CD14-positive monocyte (primary cell): ENCODE measurements around the gene SNX20. TPM values are rescaled to one million over a fixed set of nuclear protein-coding genes. Genes with fewer than 3 reads are reported as not detected.

Experiments used
- DNase-seq, 3 donors: peaks; one replicate each; pipeline ENCODE4 v3.0.0-alpha.2; 2011 to 2022
- H2AFZ ChIP-seq: 2 replicates; pipeline ENCODE4 v1.6.0; 2012; ENCODE audit warnings: mild to moderate bottlenecking, low read depth, low read length, inconsistent platforms; ENCODE audit not compliant: insufficient read depth, poor library complexity, severe bottlenecking
- H3K27ac ChIP-seq, 2 donors: 1 replicate in 1 of 2; 2 replicates in 1 of 2; pipeline ENCODE4 v1.5.1; 2012 to 2013; ENCODE audit warnings: low read length in 2 of 2, control low read depth in 1 of 2, inconsistent platforms in 1 of 2, low read depth in 1 of 2, mild to moderate bottlenecking in 1 of 2
- H3K27me3 ChIP-seq, 2 donors: one replicate each; pipeline versions ENCODE4 v1.6.0 to v1.6.1; 2011 to 2013; ENCODE audit warnings: low read length in 2 of 2; ENCODE audit not compliant: control insufficient read depth in 2 of 2, insufficient read depth in 2 of 2
- H3K36me3 ChIP-seq, 2 donors: replicated peaks in 1 of 2; 1 replicate in 1 of 2; 2 replicates in 1 of 2; pipeline versions ENCODE4 v1.5.1 to v1.6.1; 2012 to 2013; ENCODE audit warnings: low read length in 2 of 2, control low read depth in 1 of 2, inconsistent platforms in 1 of 2, mild to moderate bottlenecking in 1 of 2; ENCODE audit not compliant: insufficient read depth in 2 of 2, control insufficient read depth in 1 of 2
- H3K4me1 ChIP-seq, 2 donors: 1 replicate in 1 of 2; 2 replicates in 1 of 2; pipeline versions ENCODE4 v1.5.1 to v1.6.1; 2012 to 2013; ENCODE audit warnings: low read length in 2 of 2, control low read depth in 1 of 2, inconsistent platforms in 1 of 2, mild to moderate bottlenecking in 1 of 2, moderate library complexity in 1 of 2; ENCODE audit not compliant: insufficient read depth in 2 of 2, control insufficient read depth in 1 of 2
- H3K4me2 ChIP-seq: replicated peaks from 2 replicates; pipeline ENCODE3; 2012; ENCODE audit warnings: low read length, moderate library complexity, mild to moderate bottlenecking; ENCODE audit not compliant: poor library complexity, severe bottlenecking; ENCODE audit errors: extremely low read depth
- H3K4me3 ChIP-seq, 3 experiments: fragments of 200-600 bp in 1 of 3; sonication (generic) in 1 of 3; replicated peaks in 1 of 3; 1 replicate in 2 of 3; 2 replicates in 1 of 3; pipeline ENCODE4 v1.5.1; 2011 to 2013; ENCODE audit warnings: low read length in 3 of 3, mild to moderate bottlenecking in 3 of 3, control low read depth in 2 of 3, low read depth in 2 of 3, inconsistent platforms in 1 of 3, moderate library complexity in 1 of 3
- H3K79me2 ChIP-seq: 2 replicates; pipeline ENCODE4 v1.6.0; 2012; ENCODE audit warnings: mild to moderate bottlenecking, control low read depth, inconsistent platforms, low read length, moderate library complexity; ENCODE audit not compliant: insufficient read depth
- H3K9ac ChIP-seq: 2 replicates; pipeline ENCODE4 v1.6.0; 2017; ENCODE audit warnings: low read length, mild to moderate bottlenecking; ENCODE audit not compliant: insufficient read depth, poor library complexity, severe bottlenecking
- H3K9me3 ChIP-seq, 2 donors: replicated peaks in 1 of 2; 1 replicate in 1 of 2; 2 replicates in 1 of 2; pipeline versions ENCODE4 v1.5.1 to v1.6.1; 2012 to 2013; ENCODE audit warnings: low read length in 2 of 2, control low read depth in 1 of 2; ENCODE audit not compliant: control insufficient read depth in 1 of 2, insufficient read depth in 1 of 2
- H4K20me1 ChIP-seq: 2 replicates; pipeline ENCODE4 v1.6.0; 2012; ENCODE audit warnings: mild to moderate bottlenecking, low read length, control low read depth, moderate library complexity; ENCODE audit not compliant: insufficient read depth
- H3K27ac Mint-ChIP-seq, 7 donors: one replicate each; pipeline ENCODE4 v1.8.0; 2020; ENCODE audit warnings: mild to moderate bottlenecking in 7 of 7, mixed read lengths in 7 of 7, moderate library complexity in 6 of 7, inconsistent platforms in 2 of 7
- H3K27me3 Mint-ChIP-seq, 3 donors: one replicate each; pipeline ENCODE4 v1.8.0; 2021 to 2022; ENCODE audit warnings: low read depth in 3 of 3, mild to moderate bottlenecking in 3 of 3, mixed read lengths in 3 of 3, moderate library complexity in 3 of 3, inconsistent platforms in 1 of 3
- H3K36me3 Mint-ChIP-seq, 2 donors: one replicate each; pipeline ENCODE4 v1.8.0; 2020; ENCODE audit warnings: mixed read lengths in 2 of 2, inconsistent platforms in 1 of 2, mild to moderate bottlenecking in 1 of 2
- H3K4me1 Mint-ChIP-seq: one replicate; pipeline ENCODE4 v1.8.0; 2020; ENCODE audit warnings: mild to moderate bottlenecking, mixed read lengths
- H3K4me3 Mint-ChIP-seq, 2 donors: one replicate each; pipeline ENCODE4 v1.8.0; 2020; ENCODE audit warnings: mild to moderate bottlenecking in 2 of 2, mixed read lengths in 2 of 2, moderate library complexity in 1 of 2
- H3K9me3 Mint-ChIP-seq, 7 donors: one replicate each; pipeline ENCODE4 v1.8.0; 2020 to 2022; ENCODE audit warnings: mixed read lengths in 7 of 7, mild to moderate bottlenecking in 6 of 7, moderate library complexity in 6 of 7, inconsistent platforms in 2 of 7
- WGBS: methylation state at CpG from one replicate; pipeline ENCODE4 v1.1.5; 2013; ENCODE audit warnings: missing lambda C conversion rate; ENCODE audit not compliant: insufficient coverage; 5-methylcytosine and 5-hydroxymethylcytosine counted together
- intact Hi-C, 2 donors: fragments of 100-400 bp; cut with micrococcal nuclease; formaldehyde crosslinking; loops; one replicate each; pipeline versions ENCODE4 v1.15.0 to v1.15.1; 2023
- polyA plus RNA-seq, 3 donors: library from polyadenylated mRNA; depleted of rRNA in 1 of 3; unstranded in 2 of 3; stranded (reverse) in 1 of 3; fragments of 300-500 nt in 2 of 3; fragments of >200 nt in 1 of 3; fragmentation: Illumina TruSeq in 2 of 3; gene quantifications; 1 replicate in 2 of 3; 2 replicates in 1 of 3; pipeline ENCODE4 v1.2.3, GENCODE V29; 2012 to 2021
- TF ChIP-seq, protein P1 (sequence below): fragments of 200-600 bp; IDR thresholded peaks from one replicate; pipeline ENCODE4 v1.8.0; 2022; ENCODE audit warnings: antibody characterized with exemption, mild to moderate bottlenecking

SNX20 gene
- polyA plus RNA-seq, 3 donors, result 51.0 to 83.2 (median 52.0) TPM

DNA sequence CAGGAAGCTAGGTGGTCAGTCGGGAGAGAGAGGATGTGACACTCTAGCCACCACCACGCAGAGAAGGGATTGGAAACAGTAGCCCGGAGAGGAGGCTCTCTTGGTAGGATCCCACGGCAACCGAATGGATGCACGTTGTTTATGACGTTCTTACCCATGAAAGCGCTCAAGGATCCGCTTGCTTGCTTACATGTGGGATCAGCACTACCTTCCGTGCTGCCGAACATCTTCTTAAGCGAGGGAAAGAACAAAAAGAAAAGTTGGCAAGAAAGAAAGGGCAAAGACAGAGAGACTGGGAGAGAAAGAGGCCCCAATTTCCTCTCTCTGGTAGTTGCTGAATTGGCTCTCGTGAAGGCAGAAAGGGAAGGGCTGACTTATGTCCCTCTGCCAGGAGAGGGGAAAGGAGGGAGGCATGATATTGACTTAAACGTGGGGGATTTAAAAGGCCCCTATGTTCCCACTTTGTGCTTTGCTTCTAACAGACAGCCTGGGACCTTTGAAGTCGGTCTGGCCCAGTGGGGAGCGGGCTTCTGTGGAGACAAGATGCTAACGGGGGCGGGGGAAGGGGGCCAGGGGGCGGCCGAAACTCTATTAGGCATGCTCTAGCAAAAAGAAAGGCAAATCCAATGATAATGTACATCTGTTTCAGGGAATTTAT lies 35.4 kb downstream of the SNX20 start:
- no peaks in the 10 kb centered on the region for H3K36me3 Mint-ChIP-seq
- H3K4me3 Mint-ChIP-seq, result no peak overlapping the region

DNA sequence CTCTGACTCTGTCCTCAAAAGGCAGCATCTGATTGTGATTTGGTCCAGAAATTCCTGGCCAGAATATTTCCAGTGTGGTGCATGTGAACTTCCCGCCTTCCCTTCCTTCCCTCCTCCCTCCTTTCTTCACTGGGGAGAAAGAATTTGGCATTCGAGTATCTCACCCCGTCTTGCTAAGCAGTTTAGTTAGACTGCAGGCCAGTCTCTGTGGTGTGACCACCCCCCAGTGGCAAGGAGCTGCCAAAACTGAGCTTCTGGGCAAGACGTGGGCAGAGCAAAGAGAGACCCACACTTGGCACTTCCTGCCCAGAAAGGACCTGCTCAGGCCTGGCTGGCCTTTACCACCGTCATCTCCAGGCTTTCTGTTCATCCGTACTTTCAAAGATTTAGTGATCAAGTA lies 36.4 kb downstream of the SNX20 start:
- Histone ChIP-seq H3K27ac (no peak overlapping the region), H3K36me3 (no peaks in the 10 kb centered on the region), H3K9me3 (no peaks in the 10 kb centered on the region), H3K4me1 (no peaks in the 10 kb centered on the region), H4K20me1 (no peaks in the 10 kb centered on the region), H3K4me2 (no peak overlapping the region), H3K27me3 (no peaks in the 10 kb centered on the region), H2AFZ (no peak overlapping the region), H3K4me3 (no peak overlapping the region), H3K9ac (no peak overlapping the region), H3K79me2 (no peaks in the 10 kb centered on the region)
- intact Hi-C loops, result no loop called here
- TF ChIP-seq, protein P1, sequence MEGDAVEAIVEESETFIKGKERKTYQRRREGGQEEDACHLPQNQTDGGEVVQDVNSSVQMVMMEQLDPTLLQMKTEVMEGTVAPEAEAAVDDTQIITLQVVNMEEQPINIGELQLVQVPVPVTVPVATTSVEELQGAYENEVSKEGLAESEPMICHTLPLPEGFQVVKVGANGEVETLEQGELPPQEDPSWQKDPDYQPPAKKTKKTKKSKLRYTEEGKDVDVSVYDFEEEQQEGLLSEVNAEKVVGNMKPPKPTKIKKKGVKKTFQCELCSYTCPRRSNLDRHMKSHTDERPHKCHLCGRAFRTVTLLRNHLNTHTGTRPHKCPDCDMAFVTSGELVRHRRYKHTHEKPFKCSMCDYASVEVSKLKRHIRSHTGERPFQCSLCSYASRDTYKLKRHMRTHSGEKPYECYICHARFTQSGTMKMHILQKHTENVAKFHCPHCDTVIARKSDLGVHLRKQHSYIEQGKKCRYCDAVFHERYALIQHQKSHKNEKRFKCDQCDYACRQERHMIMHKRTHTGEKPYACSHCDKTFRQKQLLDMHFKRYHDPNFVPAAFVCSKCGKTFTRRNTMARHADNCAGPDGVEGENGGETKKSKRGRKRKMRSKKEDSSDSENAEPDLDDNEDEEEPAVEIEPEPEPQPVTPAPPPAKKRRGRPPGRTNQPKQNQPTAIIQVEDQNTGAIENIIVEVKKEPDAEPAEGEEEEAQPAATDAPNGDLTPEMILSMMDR, result peak; percentile 19
- 13% methylated on average over 2 of the region's 6 CpGs for WGBS
- Mint-ChIP-seq H3K27me3 (peaks cover 3 to 6% (median 5%) of the 10 kb centered on the region in 3 donors), H3K4me3 (no peak overlapping the region), H3K4me1 (no peaks in the 10 kb centered on the region), H3K27ac (no peak overlapping the region), H3K9me3 (no peaks in the 10 kb centered on the region), H3K36me3 (no peaks in the 10 kb centered on the region)
- peak in 1 of 3 donors; percentile 14 for DNase-seq

More for the DNA sequence above, 35.4 kb downstream of the SNX20 start:
- Mint-ChIP-seq H3K9me3 (no peaks in the 10 kb centered on the region), H3K27ac (no peak overlapping the region), H3K4me1 (no peaks in the 10 kb centered on the region), H3K27me3 (peaks cover 3 to 9% (median 5%) of the 10 kb centered on the region in 3 donors)
- no peaks in the 10 kb centered on the region for H3K27me3 ChIP-seq
- H3K36me3 ChIP-seq, result no peaks in the 10 kb centered on the region
- H3K4me1 ChIP-seq, result no peaks in the 10 kb centered on the region
- H3K4me3 ChIP-seq, result no peak overlapping the region
- H3K79me2 ChIP-seq, result no peaks in the 10 kb centered on the region
- DNase-seq, result no peak
- TF ChIP-seq, protein P1, result no peak
- no peak overlapping the region for H3K27ac ChIP-seq
- WGBS, result 97% methylated on average over 16 of the region's 20 CpGs
- no peaks in the 10 kb centered on the region for H3K9me3 ChIP-seq
- no peaks in the 10 kb centered on the region for H4K20me1 ChIP-seq
- intact Hi-C loops, result no loop called here
- H3K9ac ChIP-seq, result no peak overlapping the region
- no peak overlapping the region for H2AFZ ChIP-seq
- H3K4me2 ChIP-seq, result no peak overlapping the region
